Kasumi-1 (cell line): ENCODE measurements around the gene SYNPO2.
"Not testable (repeated sequence)": the region's sequence is repeated elsewhere in the genome, so short reads cannot be mapped to it uniquely, and the experiment has no call there.

Source experiments
- DNase-seq, 2 experiments: peaks; one replicate each; lab custom pipeline; 2025; lab: John Stamatoyannopoulos, UW

SYNPO2 gene

DNA sequence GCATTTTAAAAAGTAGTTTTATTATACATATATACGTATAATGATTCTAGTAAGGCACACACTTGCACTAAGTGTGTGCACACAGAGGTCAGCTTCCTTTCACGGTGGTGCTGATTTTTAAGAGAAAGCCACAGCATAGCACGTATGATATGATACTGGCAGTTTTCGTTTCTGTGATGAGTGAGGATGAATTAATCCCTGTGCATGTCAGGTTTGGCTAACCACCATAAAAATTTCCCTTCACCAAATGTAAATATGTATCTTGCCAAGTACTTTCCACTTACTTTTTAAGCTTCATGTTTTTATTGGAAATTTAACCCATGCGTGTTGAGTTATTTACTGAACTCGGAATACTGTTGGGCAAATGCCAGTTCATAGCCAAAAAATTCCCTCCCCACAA is 84.6 kb downstream of the SYNPO2 start:
- no peak for DNase-seq

DNA sequence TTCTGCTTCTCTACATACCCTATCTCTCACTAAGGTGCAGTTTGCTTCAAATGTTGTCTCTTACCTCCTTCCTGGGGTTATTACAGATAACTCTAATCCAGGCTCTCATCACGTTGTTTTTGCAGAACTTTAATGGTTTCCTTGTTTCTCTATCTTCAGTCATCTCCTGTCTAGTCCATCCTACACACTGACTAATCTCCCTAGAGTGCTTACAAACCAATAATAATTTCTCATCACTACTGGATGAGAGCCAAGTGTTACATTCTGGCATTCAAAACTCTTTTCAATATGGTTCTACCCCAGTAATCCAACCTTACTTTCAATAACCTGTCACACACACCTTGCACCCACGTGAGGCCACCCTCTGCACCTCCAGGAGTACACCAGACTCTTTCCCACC is 86.1 kb downstream of the SYNPO2 start:
- DNase-seq, result no peak

DNA sequence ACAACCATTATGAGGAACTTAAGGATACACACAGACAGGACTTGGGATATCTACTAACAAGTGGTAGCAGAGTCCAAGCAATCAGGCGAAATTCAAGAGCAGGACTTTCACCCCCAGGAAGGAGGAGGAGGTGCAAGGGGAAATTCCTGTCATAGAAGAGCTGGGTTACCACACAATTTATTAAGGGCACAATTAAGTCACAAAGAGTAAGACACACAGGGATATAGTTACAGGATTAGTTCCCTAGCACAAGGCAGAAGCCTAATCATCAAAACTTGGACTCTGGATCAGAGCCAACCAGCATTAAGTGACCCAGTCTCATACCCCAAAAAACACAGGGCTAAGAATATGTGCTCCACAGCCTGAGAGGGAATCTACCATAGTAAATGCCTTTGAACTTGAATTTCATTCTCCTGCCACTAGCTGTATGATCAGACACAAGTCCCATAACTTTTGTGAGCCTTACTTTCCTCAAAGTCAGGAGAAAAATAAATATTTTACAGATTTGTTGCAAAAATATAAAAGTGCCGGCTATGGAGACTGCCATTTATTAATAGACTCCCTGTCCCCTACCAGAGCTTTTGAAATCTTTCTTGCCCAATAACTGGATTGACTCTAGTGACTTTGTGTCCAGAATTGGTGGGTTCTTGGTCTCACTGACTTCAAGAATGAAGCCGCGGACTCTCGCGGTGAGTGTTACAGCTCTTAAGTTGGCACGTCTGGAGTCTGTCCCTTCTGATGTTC is 87.0 kb downstream of the SYNPO2 start:
- no peak for DNase-seq

DNA sequence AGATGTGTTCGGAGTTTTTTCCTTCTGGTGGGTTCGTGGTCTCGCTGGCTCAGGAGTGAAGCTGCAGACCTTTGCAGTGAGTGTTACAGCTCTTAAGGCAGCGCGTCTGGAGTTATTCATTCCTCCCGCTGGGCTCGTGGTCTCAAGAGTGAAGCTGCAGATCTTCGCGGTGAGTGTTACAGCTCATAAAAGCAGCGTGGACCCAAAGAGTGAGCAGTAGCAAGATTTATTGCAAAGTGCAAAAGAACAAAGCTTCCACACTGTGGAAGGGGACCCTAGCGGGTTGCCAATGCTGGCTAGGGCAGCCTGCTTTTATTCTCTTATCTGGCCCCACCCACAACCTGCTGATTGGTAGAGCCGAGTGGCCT is 87.5 kb downstream of the SYNPO2 start:
- not testable (repeated sequence) for DNase-seq

DNA sequence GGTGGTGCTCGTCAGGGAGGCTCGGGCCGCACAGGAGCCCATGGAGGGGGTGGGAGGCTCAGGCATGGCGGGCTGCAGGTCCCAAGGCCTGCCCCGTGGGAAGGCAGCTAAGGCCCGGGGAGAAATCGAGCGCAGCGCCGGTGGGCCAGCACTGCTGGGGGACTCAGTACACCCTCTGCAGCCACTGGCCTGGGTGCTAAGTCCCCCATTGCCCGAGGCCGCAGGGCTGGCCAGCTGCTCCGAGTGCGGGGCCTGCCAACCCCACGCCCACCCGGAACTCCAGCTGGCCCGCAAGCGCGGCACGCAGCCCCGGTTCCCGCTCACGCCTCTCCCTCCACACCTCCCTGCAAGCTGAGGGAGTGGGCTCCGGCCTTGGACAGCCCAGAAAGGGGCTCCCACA is 88.4 kb downstream of the SYNPO2 start:
- DNase-seq, result not testable (repeated sequence)

DNA sequence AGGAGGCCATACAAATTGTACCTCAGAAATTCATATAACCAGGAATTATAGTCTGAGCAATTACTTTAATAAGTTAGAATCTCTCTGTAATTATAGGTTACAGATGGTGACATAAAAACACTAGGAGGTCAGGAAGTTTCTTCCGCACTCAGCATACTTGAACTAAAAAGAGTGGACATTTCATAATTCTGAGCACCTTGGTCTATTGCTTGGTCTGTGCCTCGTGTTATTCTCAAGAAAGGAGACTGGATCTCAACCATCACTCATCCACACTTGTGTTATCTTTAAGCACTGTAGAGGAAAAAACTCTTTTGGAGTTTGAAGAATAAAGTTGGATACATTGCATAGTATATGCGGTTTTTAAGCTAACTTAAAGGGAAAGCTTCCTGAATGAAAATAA is 91.1 kb downstream of the SYNPO2 start:
- no peak for DNase-seq

DNA sequence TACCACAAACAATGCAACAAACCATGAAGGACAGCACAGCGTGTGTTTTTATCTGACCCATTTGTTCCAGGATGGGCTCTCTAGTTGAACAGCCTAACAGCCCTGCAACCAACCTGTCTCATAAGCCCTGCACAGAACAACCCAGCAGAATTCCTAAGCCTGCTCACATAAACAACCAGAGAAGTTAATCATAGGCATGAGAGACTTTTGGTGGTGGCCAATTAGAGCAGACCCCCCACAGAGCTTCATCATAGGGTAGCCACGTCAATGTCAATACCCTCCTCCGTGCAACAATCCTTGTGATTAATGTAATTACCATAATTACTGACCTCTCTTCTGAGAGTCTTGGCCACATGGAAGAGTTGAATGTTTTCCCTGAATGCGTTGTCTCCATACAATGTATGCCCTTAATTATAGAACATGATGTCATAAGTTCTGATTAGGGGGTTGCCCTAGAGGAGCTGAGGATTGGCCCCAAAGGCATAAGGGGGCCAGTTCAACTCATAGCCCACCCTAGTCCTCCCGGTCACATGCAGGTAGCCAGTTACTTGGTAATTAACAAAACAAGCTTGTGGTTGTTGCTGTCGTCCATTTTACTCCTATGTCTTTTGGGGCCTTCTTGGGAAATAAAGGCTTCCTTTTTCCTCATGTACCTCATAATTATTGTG is 92.7 kb downstream of the SYNPO2 start:
- DNase-seq, result no peak

DNA sequence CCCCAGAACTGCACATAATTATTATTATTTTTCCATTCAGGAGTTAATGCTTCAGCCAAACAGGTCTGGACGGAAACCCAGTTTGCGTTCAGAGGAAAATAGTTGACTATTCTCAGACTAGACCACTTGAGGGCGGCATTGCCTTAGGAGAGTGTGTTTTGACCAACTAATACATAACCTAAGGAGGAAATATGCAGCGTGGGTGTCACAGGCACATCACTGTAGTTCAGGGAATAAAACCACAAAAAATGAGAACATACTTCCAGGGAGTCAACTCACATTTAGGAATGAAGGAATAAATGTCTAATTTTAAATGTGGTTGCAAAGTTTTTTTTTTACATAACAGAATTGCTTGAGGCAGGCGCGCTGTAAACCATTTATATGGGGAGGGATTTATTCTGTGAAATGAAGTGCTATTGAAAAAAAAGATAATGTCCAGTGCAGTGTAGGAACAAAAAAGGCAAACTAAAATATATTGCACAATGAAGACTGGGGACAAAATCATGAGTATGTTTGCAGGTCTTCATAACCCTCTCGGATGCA is 93.3 kb downstream of the SYNPO2 start:
- peak; percentile 76 to 84 for DNase-seq

DNA sequence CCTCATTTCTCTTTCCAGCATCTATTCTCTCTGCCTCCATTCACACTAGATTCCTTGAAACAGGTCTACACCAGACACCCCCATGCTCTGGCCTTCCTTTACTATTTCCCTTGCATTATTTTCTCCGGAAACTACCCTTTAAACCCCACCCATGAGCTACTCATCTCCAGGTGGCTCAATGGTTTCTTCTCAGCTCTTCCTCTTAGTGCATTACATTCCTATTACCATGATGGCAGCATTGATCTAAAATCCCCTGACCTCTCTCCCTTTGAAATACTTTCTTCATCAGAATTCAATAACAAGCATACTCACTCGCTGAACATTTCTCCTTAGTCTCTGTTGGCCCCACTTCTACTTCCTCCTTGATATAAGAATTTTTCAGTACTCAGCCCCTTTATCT is 94.6 kb downstream of the SYNPO2 start:
- DNase-seq, result no peak

DNA sequence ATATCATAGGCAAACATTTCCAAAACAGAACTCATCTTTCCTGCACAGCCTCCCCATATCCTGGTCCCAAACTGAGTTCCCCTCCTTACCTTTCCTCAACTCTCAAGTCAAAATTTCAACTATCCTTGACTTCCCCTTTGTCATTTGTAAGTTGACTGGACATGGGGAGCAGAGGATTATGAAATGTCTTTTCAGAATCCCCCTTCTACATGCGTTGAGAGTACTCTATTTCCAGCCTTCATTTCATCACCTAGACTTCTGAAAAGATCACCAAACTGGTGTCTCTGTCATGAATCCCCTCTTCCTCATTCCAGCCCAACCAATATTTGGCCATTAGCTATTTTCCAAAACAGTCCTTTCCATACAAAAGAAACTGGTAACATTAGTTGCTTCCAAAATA is 95.2 kb downstream of the SYNPO2 start:
- no peak for DNase-seq

DNA sequence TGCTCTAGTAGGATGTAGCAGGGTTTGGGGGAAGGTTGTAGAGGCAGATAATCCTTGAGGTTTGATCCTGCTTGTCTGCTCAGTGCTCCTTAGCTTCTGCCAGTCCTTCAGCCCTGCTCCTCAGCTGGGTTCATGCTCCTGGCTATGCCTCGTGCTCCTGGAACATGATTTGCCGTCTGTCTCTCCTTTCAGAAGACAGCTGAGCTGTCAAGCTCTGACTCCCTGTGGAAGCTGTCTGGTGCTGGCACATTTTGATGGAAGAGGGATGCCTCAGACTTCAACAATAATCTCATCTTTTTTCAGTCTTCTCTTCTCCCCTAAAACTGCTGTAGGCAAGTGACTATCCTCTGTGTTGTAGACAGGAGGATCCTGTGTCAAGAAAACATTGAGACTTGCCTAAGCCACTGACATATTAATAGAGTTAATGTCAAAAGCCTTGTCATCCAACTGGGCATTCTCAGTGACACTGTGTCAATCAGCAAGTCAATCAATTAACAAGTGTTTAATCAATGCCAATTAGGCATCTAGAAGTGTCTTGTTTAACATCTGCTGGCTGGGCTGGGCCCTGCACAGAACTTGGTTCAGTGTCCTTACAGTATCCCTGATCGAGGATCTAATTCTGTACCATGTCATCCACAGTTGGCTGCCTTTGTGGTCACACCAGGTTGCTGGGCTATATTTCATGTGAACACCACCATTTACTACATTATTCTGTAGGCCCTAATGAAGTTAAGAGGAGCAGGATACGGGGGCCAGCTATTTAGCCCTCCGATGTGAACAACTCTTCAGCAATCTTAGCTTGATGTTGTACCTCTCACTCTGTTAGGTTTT is 96.7 kb downstream of the SYNPO2 start:
- DNase-seq, result no peak

DNA sequence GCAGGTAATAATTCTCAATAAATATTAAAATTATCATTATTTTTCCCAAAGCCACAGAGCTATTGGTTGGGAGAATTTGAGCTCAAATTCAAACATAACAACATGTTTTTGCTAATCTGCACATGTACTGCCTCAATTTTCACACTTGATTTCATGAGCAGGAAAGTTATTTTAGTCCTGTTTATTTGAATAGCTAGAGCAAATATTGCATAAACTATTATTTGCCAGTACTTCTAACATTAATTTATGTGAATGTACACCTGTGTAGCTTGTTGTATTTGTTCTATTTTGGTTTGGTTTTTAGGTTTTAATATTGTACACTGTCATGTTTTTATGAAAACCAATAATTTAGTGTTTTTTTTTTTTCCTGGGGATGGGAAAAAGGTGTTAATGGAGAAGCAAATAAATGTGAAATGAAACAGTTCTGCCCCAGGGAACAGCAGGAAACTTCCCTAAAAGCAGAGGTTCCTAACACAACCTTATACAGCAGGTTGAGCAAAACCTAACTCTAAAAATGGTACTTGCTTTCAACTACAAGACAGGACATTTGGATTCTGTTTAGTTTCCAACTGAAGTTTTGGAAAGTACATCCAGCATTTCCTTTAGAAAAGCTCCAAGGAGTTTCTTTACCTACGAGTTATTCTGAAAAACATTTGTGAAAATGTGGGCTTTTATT is 99.4 kb downstream of the SYNPO2 start:
- DNase-seq, result no peak

DNA sequence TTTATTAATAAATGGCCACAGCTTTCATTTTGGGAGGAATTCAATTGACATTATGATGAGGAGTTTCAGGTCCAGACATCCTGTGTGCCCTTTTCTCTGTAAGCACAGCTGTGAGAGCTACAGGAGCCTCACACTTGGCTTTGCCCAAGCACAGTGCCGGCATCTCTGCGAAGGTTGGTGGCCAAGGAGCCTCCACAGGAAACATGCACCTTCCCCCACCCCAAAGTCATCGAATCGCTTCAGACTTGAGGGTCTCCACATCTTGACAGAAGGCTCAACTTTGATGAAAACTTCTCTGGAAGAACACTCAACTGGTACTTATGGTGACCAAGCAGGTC is 100.0 kb downstream of the SYNPO2 start:
- DNase-seq, result no peak

DNA sequence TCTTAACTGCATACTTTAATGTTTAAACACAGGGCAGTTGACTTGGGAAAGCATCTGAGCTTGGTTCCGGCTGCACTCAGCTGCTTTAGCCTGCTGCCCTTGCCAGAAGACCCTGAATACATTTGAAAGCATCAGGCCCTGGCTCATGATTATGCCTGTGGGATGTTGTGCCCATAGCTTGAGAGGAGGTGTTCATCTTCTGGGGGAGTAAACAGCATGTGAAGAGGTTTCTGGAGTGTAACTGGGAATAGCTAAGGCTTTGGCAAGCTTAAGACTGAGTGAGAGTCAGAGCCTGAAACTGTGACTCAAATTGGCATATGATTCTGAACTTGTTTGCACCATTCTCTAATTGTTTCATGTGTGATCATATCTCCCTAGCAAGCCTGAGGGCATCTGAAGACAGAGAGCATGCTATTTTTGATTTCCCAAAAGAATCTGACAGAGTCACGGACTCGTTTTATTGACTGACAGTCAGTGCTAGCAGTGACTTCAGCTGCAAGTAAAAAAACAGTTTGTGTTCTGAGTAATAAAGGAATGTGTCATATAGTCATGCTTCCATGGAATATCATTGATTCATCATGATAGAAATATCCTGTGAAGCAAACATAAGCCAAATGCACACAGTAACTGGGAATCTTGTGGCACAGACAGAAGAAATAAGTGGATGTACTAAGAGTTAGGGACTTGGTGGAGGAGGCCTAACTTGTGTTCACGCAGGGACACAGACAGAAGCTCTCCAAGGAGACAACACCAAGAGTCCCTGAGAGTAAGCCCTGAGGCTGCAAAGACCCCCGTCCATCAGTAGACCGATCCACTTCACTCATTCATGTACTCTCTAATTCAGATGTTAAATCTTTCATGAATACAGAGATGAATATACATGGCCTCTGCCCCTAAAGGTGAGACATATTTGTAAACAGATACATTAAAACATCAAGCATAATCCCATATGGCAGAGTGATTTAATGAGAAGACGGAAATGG is 100.7 kb downstream of the SYNPO2 start:
- no peak for DNase-seq

DNA sequence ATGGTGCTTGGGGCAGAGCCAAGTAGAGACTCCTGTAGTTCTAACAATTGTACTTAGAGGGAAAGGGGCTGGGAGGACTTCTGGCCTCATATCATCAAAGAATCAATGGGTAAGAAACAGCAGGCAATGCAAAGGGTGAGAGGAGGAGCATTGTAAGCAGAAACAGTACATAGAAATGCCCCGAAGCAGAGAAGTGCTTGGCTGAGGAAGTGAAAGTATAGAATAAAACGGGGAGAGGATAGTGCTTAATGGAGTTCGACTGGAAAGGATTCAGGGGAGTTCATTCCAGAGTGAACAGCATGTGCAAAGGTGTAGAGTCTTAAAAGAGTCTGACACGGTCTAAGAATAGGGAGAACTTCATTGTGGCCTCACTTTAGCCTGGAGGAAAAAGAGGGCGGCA is 103.0 kb downstream of the SYNPO2 start:
- no peak for DNase-seq

DNA sequence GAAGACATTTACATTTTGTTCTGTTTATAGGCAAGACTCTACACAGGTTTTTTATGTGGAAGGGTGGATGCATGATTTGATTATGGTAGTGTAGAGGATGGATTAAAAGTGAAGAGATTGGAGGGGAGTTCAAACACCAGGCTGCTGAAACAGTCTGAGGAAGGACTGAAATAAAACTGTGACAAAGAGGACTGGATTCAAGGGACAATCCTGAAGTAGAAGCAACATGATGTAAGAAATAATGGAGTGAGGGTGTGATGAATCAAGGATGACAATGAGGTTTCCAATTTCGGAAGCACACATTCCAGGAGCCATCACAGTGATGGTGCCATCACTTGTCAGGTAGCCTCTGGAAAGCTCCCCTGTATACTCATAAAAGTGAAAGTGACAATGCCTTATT is 103.5 kb downstream of the SYNPO2 start:
- no peak for DNase-seq

DNA sequence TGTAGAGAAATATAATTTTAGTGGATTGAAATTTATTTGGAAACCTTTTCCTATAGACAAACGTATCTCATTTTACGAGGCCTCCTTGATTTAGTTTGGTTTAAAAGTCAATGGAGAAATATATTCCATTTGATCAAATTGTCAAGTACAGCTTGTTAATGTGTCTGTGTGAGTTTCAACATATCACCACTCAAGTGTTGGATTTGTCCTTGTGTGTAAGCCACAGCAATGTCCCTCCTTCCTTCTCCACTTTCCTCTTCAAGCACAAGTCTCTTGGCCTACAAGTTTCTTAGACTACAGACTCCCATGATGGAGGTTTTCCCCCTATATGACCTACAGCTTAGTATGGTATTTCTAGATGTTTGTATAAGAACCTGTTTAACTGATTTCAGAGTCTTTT is 104.7 kb downstream of the SYNPO2 start:
- no peak for DNase-seq

DNA sequence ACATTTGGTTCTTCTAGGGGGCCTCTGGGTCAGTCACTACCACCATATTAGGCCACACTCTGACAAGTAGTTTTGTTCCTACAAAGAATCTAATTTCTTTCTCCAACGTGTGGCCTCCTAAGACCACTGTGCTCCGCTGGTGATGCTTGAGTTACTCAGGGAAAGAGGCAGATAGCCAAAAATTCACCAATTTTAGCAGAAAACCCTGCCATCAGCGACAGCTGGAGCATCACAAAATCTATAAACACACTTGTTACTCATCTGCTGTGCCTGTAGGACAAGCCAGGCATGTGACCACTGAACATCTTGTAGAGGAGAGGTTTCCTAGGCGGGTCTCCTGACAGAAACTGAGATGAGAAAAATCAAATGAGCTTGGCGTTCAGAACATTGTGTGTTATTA is 105.4 kb downstream of the SYNPO2 start:
- DNase-seq, result no peak

DNA sequence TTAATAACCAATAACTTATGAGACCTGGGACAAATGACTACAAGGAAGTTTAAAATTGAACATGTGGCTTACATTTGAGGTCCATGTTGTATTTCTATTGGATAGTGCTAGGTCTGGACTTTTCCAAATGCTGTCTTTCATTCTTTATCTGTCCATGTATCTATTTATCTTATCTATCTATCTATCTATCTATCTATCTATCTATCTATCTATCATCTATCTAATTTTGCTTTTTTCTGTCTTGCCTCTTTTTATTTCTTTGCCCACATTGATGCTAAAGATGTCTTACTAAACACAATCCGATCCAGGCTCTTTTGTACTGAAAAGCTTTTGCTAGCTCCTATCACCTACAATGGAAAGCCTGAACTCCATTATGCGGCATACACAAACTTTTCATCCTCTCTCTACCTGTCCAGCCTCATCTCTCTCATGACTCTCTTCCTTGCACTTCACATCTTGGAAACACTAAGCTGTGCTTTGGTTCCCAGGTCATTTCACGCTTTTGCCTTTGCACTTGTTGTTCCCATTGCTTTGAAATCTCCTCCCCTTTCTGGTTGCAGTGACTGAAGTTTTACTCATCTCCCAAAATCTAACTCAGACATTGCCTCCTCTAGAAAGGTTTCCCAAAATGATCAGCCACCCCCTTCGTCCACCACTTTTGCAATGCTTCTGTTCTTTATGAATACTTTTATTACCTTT is 107.2 kb downstream of the SYNPO2 start:
- DNase-seq, result no peak

DNA sequence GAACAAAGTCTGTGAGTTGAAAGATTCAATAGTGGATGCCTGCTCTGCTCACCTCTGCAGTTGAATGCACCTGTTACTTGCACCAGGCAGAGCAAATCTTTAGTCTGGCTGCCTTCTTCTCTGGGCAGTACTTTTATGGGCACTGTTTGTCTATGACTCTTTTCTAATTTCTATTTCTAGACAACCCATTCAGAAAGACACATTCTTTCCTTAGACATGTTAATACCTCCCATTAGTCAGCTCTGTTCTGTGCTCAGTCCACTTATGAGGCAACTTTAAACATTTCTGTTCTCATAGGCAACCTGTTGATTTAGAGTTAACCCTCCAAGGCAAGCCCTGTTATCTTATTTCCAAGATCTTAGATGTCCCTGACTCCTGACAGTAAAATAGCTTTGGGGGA is 108.9 kb downstream of the SYNPO2 start:
- DNase-seq, result no peak

DNA sequence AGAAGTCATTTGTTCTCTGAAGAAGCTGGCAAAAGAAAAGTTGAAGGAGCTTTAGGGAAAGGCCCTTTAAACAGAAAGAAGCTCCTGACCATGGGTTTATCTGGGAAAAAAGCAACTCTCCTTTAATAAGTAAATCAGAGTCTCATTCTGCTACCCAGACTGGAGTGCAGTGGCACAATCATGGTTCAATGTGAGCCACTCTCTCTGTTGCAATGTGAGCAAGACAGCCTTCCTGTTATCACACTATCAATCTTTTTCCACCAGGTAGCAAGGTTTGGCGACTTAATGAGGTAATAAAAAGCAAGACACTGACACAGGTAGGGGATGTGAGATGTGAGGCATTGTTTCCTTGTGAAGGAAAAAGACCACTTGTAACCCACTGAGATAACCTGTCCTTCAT is 111.3 kb downstream of the SYNPO2 start:
- DNase-seq, result no peak
